Hepatocyte (in vitro differentiated cells): ENCODE measurements around the gene LUZP2. TPM values are rescaled to one million over a fixed set of nuclear protein-coding genes. Genes with fewer than 3 reads are reported as not detected.
"Not testable (repeated sequence)": the region's sequence is repeated elsewhere in the genome, so short reads cannot be mapped to it uniquely, and the experiment has no call there.

ENCODE experiments used
- DNase-seq: peaks from one replicate; pipeline ENCODE4 v3.0.0-alpha.2; 2016; ENCODE audit warnings: low spot score
- H2AFZ ChIP-seq: fragments of 200-600 bp; sonication (generic); 2 replicates; pipeline ENCODE4 v1.6.0; 2016; ENCODE audit warnings: antibody characterized with exemption, mild to moderate bottlenecking
- H3K27ac ChIP-seq: fragments of 200-600 bp; sonication (generic); 2 replicates; pipeline ENCODE4 v1.5.1; 2016; ENCODE audit warnings: mild to moderate bottlenecking
- H3K27me3 ChIP-seq: fragments of 200-600 bp; sonication (generic); 2 replicates; pipeline ENCODE4 v1.6.1; 2016
- H3K36me3 ChIP-seq: fragments of 200-600 bp; sonication (generic); replicated peaks from 2 replicates; pipeline ENCODE4 v1.5.1; 2016; ENCODE audit warnings: low read depth; ENCODE audit not compliant: insufficient read depth
- H3K4me1 ChIP-seq: fragments of 200-600 bp; sonication (generic); 2 replicates; pipeline ENCODE4 v1.5.1; 2016; ENCODE audit warnings: mild to moderate bottlenecking, moderate library complexity; ENCODE audit not compliant: insufficient read depth
- H3K4me2 ChIP-seq: fragments of 200-600 bp; sonication (generic); 2 replicates; pipeline ENCODE4 v1.6.0; 2016
- H3K4me3 ChIP-seq: fragments of 200-600 bp; sonication (generic); 2 replicates; pipeline ENCODE4 v1.5.1; 2016; ENCODE audit warnings: mild to moderate bottlenecking
- H3K79me2 ChIP-seq: fragments of 200-600 bp; sonication (generic); 2 replicates; pipeline ENCODE4 v1.6.0; 2017; ENCODE audit warnings: mild to moderate bottlenecking
- H3K9me2 ChIP-seq: fragments of 200-600 bp; sonication (generic); replicated peaks from 2 replicates; pipeline ENCODE4 v1.6.0; 2017; ENCODE audit warnings: mild to moderate bottlenecking; ENCODE audit not compliant: insufficient read depth
- H3K9me3 ChIP-seq: fragments of 200-600 bp; sonication (generic); 2 replicates; pipeline ENCODE4 v1.5.1; 2016; ENCODE audit warnings: low read depth, mild to moderate bottlenecking
- H4K20me1 ChIP-seq: fragments of 200-600 bp; sonication (generic); 2 replicates; pipeline ENCODE4 v1.6.0; 2016; ENCODE audit warnings: mild to moderate bottlenecking; ENCODE audit not compliant: insufficient read depth, poor library complexity, severe bottlenecking
- EZH2 ChIP-seq: fragments of 200-600 bp; sonication (generic); IDR thresholded peaks from 2 replicates; pipeline ENCODE4 v1.6.1; 2016; ENCODE audit warnings: antibody characterized with exemption, mild to moderate bottlenecking, borderline replicate concordance
- EZH2phosphoT487 ChIP-seq: fragments of 200-600 bp; sonication (generic); IDR thresholded peaks from one replicate; pipeline ENCODE4 v1.6.1; 2018; ENCODE audit warnings: antibody characterized with exemption, mild to moderate bottlenecking, low read depth, moderate library complexity; ENCODE audit not compliant: unreplicated experiment, severe bottlenecking
- WGBS: methylation state at CpG from one replicate; pipeline ENCODE4 v1.1.6; 2016; ENCODE audit warnings: low lambda C conversion rate; ENCODE audit errors: missing lambda C conversion rate; 5-methylcytosine and 5-hydroxymethylcytosine counted together
- polyA plus RNA-seq: library from polyadenylated mRNA; unstranded; fragments of >200 nt; fragmentation: Nextera tagmentation; extraction: Ambion mirVana; gene quantifications from 2 replicates; pipeline ENCODE4 v1.2.1, GENCODE V29; 2016
- total RNA-seq: library from RNA; depleted of rRNA; stranded (reverse); fragments of >200 nt; gene quantifications from 2 replicates; pipeline ENCODE4 v1.2.3, GENCODE V29; 2014
- TF ChIP-seq, protein P1 (sequence below): fragments of 200-600 bp; sonication (generic); IDR thresholded peaks from 2 replicates; pipeline ENCODE4 v1.5.1; 2016; ENCODE audit warnings: antibody characterized with exemption, mild to moderate bottlenecking; ENCODE audit not compliant: poor library complexity

The LUZP2 gene
- total and polyA plus RNA-seq, 2 experiments from 2014 or later: 2.2 to 7.9 TPM

DNA sequence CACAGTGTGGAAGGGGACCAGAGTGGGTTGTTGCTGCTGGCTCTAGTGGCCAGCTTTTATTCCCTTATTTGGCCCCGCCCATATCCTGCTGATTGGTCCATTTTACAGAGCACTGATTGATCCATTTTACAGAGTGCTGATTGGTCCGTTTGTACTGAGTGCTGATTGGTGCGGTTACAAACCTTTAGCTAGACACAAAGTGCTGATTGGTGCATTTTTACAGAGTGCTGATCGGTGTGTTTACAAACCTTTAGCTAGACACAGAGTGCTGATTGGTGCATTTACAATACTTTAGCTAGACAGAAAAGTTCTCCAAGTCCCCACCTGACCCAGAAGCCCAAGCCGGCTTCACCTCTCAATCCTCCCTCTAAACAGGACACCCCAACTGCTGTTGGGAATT lies 503.1 kb downstream of the LUZP2 start:
- H3K4me3 ChIP-seq, H3K27me3 ChIP-seq, H2AFZ ChIP-seq, H3K79me2 ChIP-seq, DNase-seq, H4K20me1 ChIP-seq, H3K4me2 ChIP-seq, H3K27ac ChIP-seq, H3K36me3 ChIP-seq, H3K9me2 ChIP-seq, H3K4me1 ChIP-seq, H3K9me3 ChIP-seq: not testable (repeated sequence)
- 75% methylated on average over 5 of the region's 5 CpGs for WGBS

DNA sequence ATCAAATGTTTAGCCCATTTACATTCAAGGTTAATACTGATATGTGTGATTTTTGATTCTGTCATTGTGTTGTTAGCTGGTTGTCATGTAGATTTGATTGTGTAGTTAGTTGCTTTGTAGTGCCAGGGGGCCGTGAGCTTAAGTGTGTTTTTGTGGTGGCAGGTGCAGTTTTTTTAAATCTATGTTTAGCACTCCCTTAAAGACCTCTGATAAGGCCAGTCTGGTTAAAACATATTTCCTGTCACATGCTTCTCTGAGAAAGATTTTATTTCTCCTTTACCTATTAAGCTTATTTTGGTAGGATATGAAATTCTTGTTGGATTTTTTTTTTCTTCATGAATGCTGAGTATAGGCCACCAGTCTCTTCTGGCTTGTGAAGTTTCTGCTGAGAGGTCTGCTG lies 540.6 kb downstream of the LUZP2 start:
- Histone ChIP-seq H3K4me2 (no peak overlapping the region), H3K9me2 (no peaks in the 10 kb centered on the region), H3K4me3 (no peak overlapping the region), H3K79me2 (no peaks in the 10 kb centered on the region), H3K27me3 (no peaks in the 10 kb centered on the region), H3K36me3 (no peaks in the 10 kb centered on the region), H4K20me1 (no peaks in the 10 kb centered on the region), H3K9me3 (no peaks in the 10 kb centered on the region), H3K27ac (no peak overlapping the region), H3K4me1 (no peaks in the 10 kb centered on the region), H2AFZ (no peak overlapping the region)
- 76% methylated on average over 1 of the region's 1 CpG for whole genome bisulfite sequencing
- TF ChIP-seq, protein P1, sequence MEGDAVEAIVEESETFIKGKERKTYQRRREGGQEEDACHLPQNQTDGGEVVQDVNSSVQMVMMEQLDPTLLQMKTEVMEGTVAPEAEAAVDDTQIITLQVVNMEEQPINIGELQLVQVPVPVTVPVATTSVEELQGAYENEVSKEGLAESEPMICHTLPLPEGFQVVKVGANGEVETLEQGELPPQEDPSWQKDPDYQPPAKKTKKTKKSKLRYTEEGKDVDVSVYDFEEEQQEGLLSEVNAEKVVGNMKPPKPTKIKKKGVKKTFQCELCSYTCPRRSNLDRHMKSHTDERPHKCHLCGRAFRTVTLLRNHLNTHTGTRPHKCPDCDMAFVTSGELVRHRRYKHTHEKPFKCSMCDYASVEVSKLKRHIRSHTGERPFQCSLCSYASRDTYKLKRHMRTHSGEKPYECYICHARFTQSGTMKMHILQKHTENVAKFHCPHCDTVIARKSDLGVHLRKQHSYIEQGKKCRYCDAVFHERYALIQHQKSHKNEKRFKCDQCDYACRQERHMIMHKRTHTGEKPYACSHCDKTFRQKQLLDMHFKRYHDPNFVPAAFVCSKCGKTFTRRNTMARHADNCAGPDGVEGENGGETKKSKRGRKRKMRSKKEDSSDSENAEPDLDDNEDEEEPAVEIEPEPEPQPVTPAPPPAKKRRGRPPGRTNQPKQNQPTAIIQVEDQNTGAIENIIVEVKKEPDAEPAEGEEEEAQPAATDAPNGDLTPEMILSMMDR: no peak
- TF ChIP-seq EZH2phosphoT487 (no peak), EZH2 (no peak)
- DNase-seq: no peak

DNA sequence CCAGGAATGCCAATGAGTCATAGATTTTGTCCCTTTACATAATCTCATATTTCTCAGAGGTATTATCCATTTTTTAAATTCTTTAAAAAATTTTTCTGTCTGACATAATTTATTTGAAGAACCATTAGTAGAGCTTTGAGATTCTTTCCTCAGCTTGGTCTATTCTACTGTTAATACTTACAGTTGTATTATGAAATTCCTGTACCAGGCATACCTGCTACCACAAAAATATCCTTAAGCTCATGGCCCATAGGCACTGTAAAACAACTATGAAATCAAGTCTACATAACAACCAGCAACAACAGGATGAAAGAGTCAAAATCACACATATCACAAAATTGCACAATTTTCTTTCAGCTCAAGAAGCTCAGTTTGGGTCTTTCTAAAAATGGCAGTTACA lies 541.3 kb downstream of the LUZP2 start:
- DNase-seq: no peak
- TF ChIP-seq EZH2: no peak
- TF ChIP-seq EZH2phosphoT487: no peak
- TF ChIP-seq, protein P1: no peak
- H3K4me3 ChIP-seq: no peak overlapping the region
- H2AFZ ChIP-seq: no peak overlapping the region
- no peaks in the 10 kb centered on the region for H3K9me3 ChIP-seq
- H3K79me2 ChIP-seq: no peaks in the 10 kb centered on the region
- no peaks in the 10 kb centered on the region for H3K9me2 ChIP-seq
- H3K4me1 ChIP-seq: no peaks in the 10 kb centered on the region
- H3K36me3 ChIP-seq: no peaks in the 10 kb centered on the region
- no peaks in the 10 kb centered on the region for H4K20me1 ChIP-seq
- no peaks in the 10 kb centered on the region for H3K27me3 ChIP-seq
- no peak overlapping the region for H3K4me2 ChIP-seq
- no peak overlapping the region for H3K27ac ChIP-seq

DNA sequence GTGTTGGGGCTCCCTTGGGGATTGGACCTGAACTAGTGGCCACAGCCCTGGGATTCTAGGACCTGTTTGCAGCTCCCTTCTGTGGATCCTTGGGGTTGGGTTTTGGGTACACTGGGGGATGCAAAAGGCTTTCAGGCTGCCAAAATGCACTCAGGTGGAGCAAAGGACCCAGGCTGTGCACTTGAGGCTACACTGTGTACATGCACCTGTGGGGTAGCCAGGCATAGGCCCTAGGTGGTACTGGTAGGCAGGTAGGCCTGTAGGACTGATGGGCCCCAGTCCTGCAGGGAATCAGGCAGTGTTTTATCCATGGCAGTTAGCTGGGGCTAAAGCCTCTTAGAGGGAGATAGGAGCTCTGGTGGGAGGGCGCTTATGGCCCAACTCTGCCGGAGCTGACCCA lies 542.3 kb downstream of the LUZP2 start:
- WGBS: 96% methylated on average over 2 of the region's 2 CpGs
- Histone ChIP-seq H3K9me2 (no peaks in the 10 kb centered on the region), H3K9me3 (no peaks in the 10 kb centered on the region), H3K79me2 (no peaks in the 10 kb centered on the region), H3K4me2 (no peak overlapping the region), H4K20me1 (no peaks in the 10 kb centered on the region), H3K27me3 (no peaks in the 10 kb centered on the region), H3K36me3 (no peaks in the 10 kb centered on the region), H3K27ac (no peak overlapping the region), H2AFZ (no peak overlapping the region), H3K4me3 (no peak overlapping the region), H3K4me1 (no peaks in the 10 kb centered on the region)
- no peak for DNase-seq
- TF ChIP-seq EZH2 (no peak), EZH2phosphoT487 (no peak)
- TF ChIP-seq, protein P1: no peak
